Measurements from ENCODE around the gene VTA1. TPM values are rescaled to one million over a fixed set of nuclear protein-coding genes. Genes with fewer than 3 reads are reported as not detected.
"Not testable (repeated sequence)": the region's sequence is repeated elsewhere in the genome, so short reads cannot be mapped to it uniquely, and the experiment has no call there.

Gene VTA1
- total and polyA plus RNA-seq, 3 experiments from 2014 or later = 63.8 to 74.4 (median 66.5) TPM

GRCh38 chr6:142130814-142131213 is 16.2 kb upstream of the VTA1 start:
- H3K9me3 ChIP-seq (ENCODE audit: low read length) = no peaks in the 10 kb centered on the region
- H3K4me3 Mint-ChIP-seq = no peak overlapping the region
- no peaks in the 10 kb centered on the region for H3K4me1 Mint-ChIP-seq
- H3K36me3 ChIP-seq (ENCODE audit: insufficient read depth, low read length) = no peaks in the 10 kb centered on the region
- no peak overlapping the region for H3K27ac Mint-ChIP-seq
- H3K36me3 Mint-ChIP-seq = no peaks in the 10 kb centered on the region
- CTCF ChIA-PET = no interaction called here
- H3K27me3 ChIP-seq (ENCODE audit: insufficient read depth, low read length, poor library complexity, severe bottlenecking) = no peaks in the 10 kb centered on the region
- H3K9me3 Mint-ChIP-seq = no peaks in the 10 kb centered on the region
- no peaks in the 10 kb centered on the region for H3K4me1 ChIP-seq (ENCODE audit: insufficient read depth, low read length)
- H3K27ac ChIP-seq (ENCODE audit: low read depth, low read length) = no peak overlapping the region
- POLR2A ChIA-PET = no interaction called here
- peaks cover 16 to 39% of the 10 kb centered on the region in 2 donors for H3K27me3 Mint-ChIP-seq
- DNase-seq = no peak
- H3K4me3 ChIP-seq (ENCODE audit: low read length) = no peak overlapping the region

- POLR2A ChIA-PET = no interaction called here
- H3K4me3 Mint-ChIP-seq = no peak within 1 kb of the TSS
- no peaks in the 10 kb centered on the region for H3K4me1 ChIP-seq (ENCODE audit: insufficient read depth, low read length)
- peaks cover 0 to 2% (median 0%) of the 10 kb centered on the region in 5 donors for H3K9me3 Mint-ChIP-seq
- H3K27me3 Mint-ChIP-seq = peaks cover 15 to 43% of the 10 kb centered on the region in 2 donors
- no peaks in the 10 kb centered on the region for H3K36me3 ChIP-seq (ENCODE audit: insufficient read depth, low read length)
- no peaks in the 10 kb centered on the region for H3K36me3 Mint-ChIP-seq
- H3K27ac Mint-ChIP-seq = no peak within 1 kb of the TSS
- H3K4me1 Mint-ChIP-seq = no peaks in the 10 kb centered on the region
- no peak within 1 kb of the TSS for H3K27ac ChIP-seq (ENCODE audit: low read depth, low read length)
- DNase-seq = no peak
- CTCF ChIA-PET = no interaction called here
- no peak within 1 kb of the TSS for H3K4me3 ChIP-seq (ENCODE audit: low read length)
- no peaks in the 10 kb centered on the region for H3K9me3 ChIP-seq (ENCODE audit: low read length)
- no peaks in the 10 kb centered on the region for H3K27me3 ChIP-seq (ENCODE audit: insufficient read depth, low read length, poor library complexity, severe bottlenecking)
These were observed 14.4 kb upstream of the VTA1 start, which contains the start of gene GJE1 for GRCh38 chr6:142132625-142133024. Gene GJE1, plus strand, starts transcription at chr6:142132925. Its CDS starts 234 bp downstream, at chr6:142133159.

DNA sequence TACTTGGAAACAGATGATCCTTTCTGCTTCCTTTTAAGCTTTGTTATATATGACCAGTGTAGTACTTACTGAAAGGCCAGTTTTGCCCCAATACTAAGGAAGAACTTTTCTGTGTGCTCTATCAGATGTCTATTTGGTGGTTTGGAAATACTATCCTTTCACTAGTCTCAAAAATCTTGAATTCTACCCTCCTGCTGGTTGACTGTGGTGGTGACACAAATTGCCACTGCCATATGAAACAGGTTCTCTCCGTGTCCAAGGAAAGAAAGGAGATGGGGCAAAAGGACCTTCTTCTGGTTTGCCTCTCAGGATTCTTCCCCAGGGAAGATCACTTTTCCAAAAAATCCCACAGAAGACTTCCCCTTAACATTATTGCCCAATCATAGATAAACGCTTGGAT is 8.2 kb upstream of the VTA1 start:
- no peak overlapping the region for H3K4me3 Mint-ChIP-seq
- H3K36me3 ChIP-seq (ENCODE audit: insufficient read depth, low read length) = no peaks in the 10 kb centered on the region
- H3K27ac ChIP-seq (ENCODE audit: low read depth, low read length) = no peak overlapping the region
- H3K27me3 ChIP-seq (ENCODE audit: insufficient read depth, low read length, poor library complexity, severe bottlenecking) = no peaks in the 10 kb centered on the region
- H3K27me3 Mint-ChIP-seq = peaks cover 11 to 24% of the 10 kb centered on the region in 2 donors
- H3K36me3 Mint-ChIP-seq = peaks cover 0 to 7% (median 5%) of the 10 kb centered on the region in 3 donors
- DNase-seq = no peak
- H3K9me3 ChIP-seq (ENCODE audit: low read length) = no peaks in the 10 kb centered on the region
- H3K4me3 ChIP-seq (ENCODE audit: low read length) = no peak overlapping the region
- peaks cover 0 to 2% (median 0%) of the 10 kb centered on the region in 5 donors for H3K9me3 Mint-ChIP-seq
- ChIA-PET POLR2A (no interaction called here), CTCF (interaction anchor here (0.9 kb wide), 1 partner anchor 8 kb away, joined by 3 read pairs; the partner anchor contains the start of genes NMBR and VTA1)
- H3K4me1 Mint-ChIP-seq = no peaks in the 10 kb centered on the region
- H3K4me1 ChIP-seq (ENCODE audit: insufficient read depth, low read length) = no peaks in the 10 kb centered on the region
- H3K27ac Mint-ChIP-seq = no peak overlapping the region

- H3K4me3 ChIP-seq (ENCODE audit: low read length); H3K9me3 ChIP-seq (ENCODE audit: low read length); H3K36me3 ChIP-seq (ENCODE audit: insufficient read depth, low read length); POLR2A ChIA-PET; CTCF ChIA-PET; H3K4me3 Mint-ChIP-seq; H3K36me3 Mint-ChIP-seq; DNase-seq; H3K4me1 ChIP-seq (ENCODE audit: insufficient read depth, low read length); H3K9me3 Mint-ChIP-seq; H3K27ac Mint-ChIP-seq; H3K27ac ChIP-seq (ENCODE audit: low read depth, low read length); H3K27me3 ChIP-seq (ENCODE audit: insufficient read depth, low read length, poor library complexity, severe bottlenecking): not testable (repeated sequence)
- H3K4me1 Mint-ChIP-seq = peaks cover 12 to 16% (median 12%) of the 10 kb centered on the region in 3 donors
- peaks cover 12 to 18% of the 10 kb centered on the region in 2 donors for H3K27me3 Mint-ChIP-seq
These were observed 5.5 kb upstream of the VTA1 start for GRCh38 chr6:142141531-142141930.

DNA sequence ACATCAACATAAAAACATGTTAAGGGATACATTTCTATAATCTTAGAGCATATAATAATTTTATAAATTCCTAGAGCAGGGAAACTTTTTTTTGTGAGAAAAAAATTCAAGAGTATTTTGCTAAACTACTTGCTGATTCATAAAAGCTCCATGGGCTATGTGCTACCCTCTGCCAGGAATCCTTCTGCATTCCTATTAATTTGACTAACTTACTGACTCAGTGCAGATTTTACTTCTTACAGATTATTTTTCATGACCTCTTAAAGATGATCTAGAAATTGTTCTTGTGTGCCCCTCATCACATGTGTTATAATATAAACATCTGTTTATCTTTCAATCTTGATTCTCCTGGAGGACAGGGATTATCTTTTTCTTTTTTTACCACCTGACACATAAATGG is 5.7 kb downstream of the VTA1 start:
- Mint-ChIP-seq H3K36me3 (peaks cover 0 to 17% (median 5%) of the 10 kb centered on the region in 3 donors), H3K4me1 (peaks cover 70 to 96% (median 91%) of the 10 kb centered on the region in 3 donors), H3K4me3 (peak overlapping the region in 1 of 7 donors; percentile 59), H3K9me3 (no peaks in the 10 kb centered on the region), H3K27ac (peak overlapping the region in 1 of 8 donors; percentile 10), H3K27me3 (no peaks in the 10 kb centered on the region)
- Histone ChIP-seq H3K36me3 (ENCODE audit: insufficient read depth, low read length) (no peaks in the 10 kb centered on the region), H3K27me3 (ENCODE audit: insufficient read depth, low read length, poor library complexity, severe bottlenecking) (no peaks in the 10 kb centered on the region), H3K4me3 (ENCODE audit: low read length) (no peak overlapping the region), H3K4me1 (ENCODE audit: insufficient read depth, low read length) (peaks cover 26% of the 10 kb centered on the region), H3K9me3 (ENCODE audit: low read length) (no peaks in the 10 kb centered on the region), H3K27ac (ENCODE audit: low read depth, low read length) (no peak overlapping the region)
- POLR2A ChIA-PET = no interaction called here
- CTCF ChIA-PET = interaction anchor here (1.0 kb wide), 1 partner anchor 55 kb away, joined by 3 read pairs; no protein-coding TSS in a partner anchor
- DNase-seq = no peak

DNA sequence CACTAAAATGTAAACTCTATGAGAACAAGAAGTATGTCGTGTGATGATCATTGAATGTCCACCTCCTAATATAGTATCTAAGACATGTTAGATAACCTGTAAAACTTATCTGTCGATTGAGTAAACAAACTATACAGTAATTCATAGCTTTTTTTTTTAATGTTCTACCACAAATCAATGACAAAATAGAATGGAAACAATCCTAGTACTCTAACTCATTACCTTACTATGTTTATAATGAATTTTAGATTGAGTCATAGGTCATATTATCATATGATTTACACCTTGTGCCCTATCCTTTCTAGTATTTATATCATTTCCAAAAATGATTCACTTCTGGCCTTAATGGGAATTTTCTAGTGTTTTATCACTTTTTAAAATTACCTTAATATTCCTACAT is 6.1 kb downstream of the VTA1 start:
- Mint-ChIP-seq H3K27me3 (no peaks in the 10 kb centered on the region), H3K9me3 (no peaks in the 10 kb centered on the region), H3K36me3 (peaks cover 0 to 17% (median 5%) of the 10 kb centered on the region in 3 donors), H3K27ac (peak overlapping the region in 1 of 8 donors; percentile 10), H3K4me1 (peaks cover 67 to 96% (median 89%) of the 10 kb centered on the region in 3 donors), H3K4me3 (peak overlapping the region in 1 of 7 donors; percentile 59)
- ChIA-PET CTCF (no interaction called here), POLR2A (no interaction called here)
- Histone ChIP-seq H3K27ac (ENCODE audit: low read depth, low read length) (no peak overlapping the region), H3K9me3 (ENCODE audit: low read length) (no peaks in the 10 kb centered on the region), H3K4me1 (ENCODE audit: insufficient read depth, low read length) (peaks cover 22% of the 10 kb centered on the region), H3K27me3 (ENCODE audit: insufficient read depth, low read length, poor library complexity, severe bottlenecking) (no peaks in the 10 kb centered on the region), H3K36me3 (ENCODE audit: insufficient read depth, low read length) (no peaks in the 10 kb centered on the region), H3K4me3 (ENCODE audit: low read length) (no peak overlapping the region)
- DNase-seq = no peak

DNA sequence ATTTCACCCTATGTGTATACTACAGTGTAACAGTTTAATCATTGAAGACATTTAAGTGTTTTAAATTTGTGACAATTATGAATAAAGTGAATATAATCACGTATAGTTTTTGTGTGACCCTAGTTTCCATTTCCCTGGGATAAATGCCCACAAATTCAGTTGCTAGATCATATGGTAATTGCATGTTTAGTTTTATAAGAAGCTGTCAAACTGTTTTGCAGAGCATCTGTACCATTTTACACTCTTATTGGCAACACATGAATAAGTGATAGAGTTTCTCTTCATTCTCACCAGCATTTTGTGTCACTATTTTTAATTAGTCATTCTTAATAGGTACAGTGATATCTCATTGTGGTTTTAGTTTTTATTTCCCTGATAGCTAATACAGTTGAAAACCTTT is 7.3 kb downstream of the VTA1 start:
- CTCF ChIA-PET = no interaction called here
- POLR2A ChIA-PET = no interaction called here
- Mint-ChIP-seq H3K4me3 (no peak overlapping the region), H3K4me1 (peaks cover 60 to 90% (median 83%) of the 10 kb centered on the region in 3 donors), H3K27ac (no peak overlapping the region), H3K36me3 (peaks cover 0 to 14% (median 5%) of the 10 kb centered on the region in 3 donors), H3K9me3 (no peaks in the 10 kb centered on the region), H3K27me3 (no peaks in the 10 kb centered on the region)
- Histone ChIP-seq H3K4me1 (ENCODE audit: insufficient read depth, low read length) (peaks cover 10% of the 10 kb centered on the region), H3K27me3 (ENCODE audit: insufficient read depth, low read length, poor library complexity, severe bottlenecking) (no peaks in the 10 kb centered on the region), H3K4me3 (ENCODE audit: low read length) (no peak overlapping the region), H3K27ac (ENCODE audit: low read depth, low read length) (no peak overlapping the region), H3K9me3 (ENCODE audit: low read length) (no peaks in the 10 kb centered on the region), H3K36me3 (ENCODE audit: insufficient read depth, low read length) (no peaks in the 10 kb centered on the region)
- no peak for DNase-seq

DNA sequence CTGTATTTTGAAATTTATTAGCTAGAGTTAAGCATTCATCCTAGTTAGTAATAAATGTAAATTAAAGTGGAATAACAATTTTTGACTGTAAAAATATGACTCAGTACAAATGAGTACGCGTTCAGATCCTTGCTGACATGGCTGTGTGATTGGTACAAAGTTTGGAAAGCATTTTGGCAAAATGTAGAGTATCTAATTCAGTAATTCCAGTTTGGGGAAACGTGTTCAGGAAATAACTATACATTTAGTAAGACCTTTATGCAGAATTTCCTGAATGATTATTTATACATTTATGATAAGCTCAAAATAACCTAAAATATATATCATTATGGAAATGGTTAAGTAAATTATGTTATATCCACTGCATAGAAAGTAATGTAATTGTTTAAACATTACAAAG is 8.0 kb downstream of the VTA1 start:
- DNase-seq = no peak
- no peaks in the 10 kb centered on the region for H3K9me3 ChIP-seq (ENCODE audit: low read length)
- H3K4me3 Mint-ChIP-seq = peak overlapping the region in 1 of 7 donors; percentile 32
- peaks cover 0 to 15% (median 5%) of the 10 kb centered on the region in 3 donors for H3K36me3 Mint-ChIP-seq
- H3K4me1 Mint-ChIP-seq = peaks cover 56 to 89% (median 81%) of the 10 kb centered on the region in 3 donors
- H3K4me3 ChIP-seq (ENCODE audit: low read length) = no peak overlapping the region
- ChIA-PET CTCF (interaction anchor here (0.6 to 1.3 kb wide), 5 partner anchors 8 to 53 kb away, joined by 3 read pairs; partner anchors contain the start of gene NMBR), POLR2A (no interaction called here)
- H3K27me3 Mint-ChIP-seq = no peaks in the 10 kb centered on the region
- H3K4me1 ChIP-seq (ENCODE audit: insufficient read depth, low read length) = peaks cover 5% of the 10 kb centered on the region
- no peak overlapping the region for H3K27ac Mint-ChIP-seq
- H3K27ac ChIP-seq (ENCODE audit: low read depth, low read length) = no peak overlapping the region
- H3K9me3 Mint-ChIP-seq = no peaks in the 10 kb centered on the region
- no peaks in the 10 kb centered on the region for H3K27me3 ChIP-seq (ENCODE audit: insufficient read depth, low read length, poor library complexity, severe bottlenecking)
- no peaks in the 10 kb centered on the region for H3K36me3 ChIP-seq (ENCODE audit: insufficient read depth, low read length)

Data from CD8-positive, alpha-beta memory T cell (primary cell).